HL-60/S4 (cell line): ENCODE measurements around the gene KAT2B.

ENCODE experiments used
- in situ Hi-C: fragments of 300-500 bp; cut with MboI; formaldehyde crosslinking; loops from 2 replicates; pipeline ENCODE4 v1.14.3; 2022; ENCODE audit warnings: low sequenced_read_pairs

KAT2B gene

DNA sequence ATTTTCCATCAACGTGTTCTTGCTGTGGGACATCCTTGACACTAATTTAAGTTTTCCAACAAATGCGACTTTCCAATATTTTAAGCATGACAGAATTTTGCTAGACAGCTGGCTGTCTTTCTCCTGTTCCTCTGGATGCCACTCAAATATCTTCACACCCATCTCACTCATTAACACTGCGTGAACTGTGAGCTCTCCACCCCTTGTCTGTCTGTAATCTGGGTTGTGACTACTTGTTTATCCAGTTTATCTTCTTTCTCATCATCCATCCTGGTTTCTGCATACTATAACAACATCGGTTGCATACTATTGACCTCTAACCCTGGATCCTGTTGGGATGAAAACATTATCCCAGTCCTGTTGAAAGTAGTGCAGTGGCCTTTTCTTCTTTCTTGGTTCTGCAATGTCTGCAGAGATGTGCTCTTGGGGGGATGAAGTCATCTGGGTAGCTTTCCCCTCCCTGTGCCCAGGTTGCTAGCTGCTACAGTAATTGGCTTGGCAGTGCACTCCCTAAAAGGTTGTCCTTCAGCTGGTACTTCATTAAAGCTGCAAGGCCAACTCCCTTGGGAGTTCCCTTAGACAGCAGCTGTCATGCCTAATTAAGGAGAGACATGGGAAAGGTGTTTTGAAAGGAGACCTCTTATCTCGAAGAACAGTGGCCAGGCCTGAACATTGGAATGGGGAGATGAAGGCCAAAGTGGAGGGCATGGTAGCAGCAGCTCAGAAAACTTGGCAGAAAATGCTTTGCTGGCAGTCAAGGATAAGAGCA, 24.7 kb downstream of the KAT2B start:
- in situ Hi-C loops = no loop called here

GRCh38 chr3:20066079-20066478, 25.8 kb downstream of the KAT2B start:
- in situ Hi-C loops = no loop called here

DNA sequence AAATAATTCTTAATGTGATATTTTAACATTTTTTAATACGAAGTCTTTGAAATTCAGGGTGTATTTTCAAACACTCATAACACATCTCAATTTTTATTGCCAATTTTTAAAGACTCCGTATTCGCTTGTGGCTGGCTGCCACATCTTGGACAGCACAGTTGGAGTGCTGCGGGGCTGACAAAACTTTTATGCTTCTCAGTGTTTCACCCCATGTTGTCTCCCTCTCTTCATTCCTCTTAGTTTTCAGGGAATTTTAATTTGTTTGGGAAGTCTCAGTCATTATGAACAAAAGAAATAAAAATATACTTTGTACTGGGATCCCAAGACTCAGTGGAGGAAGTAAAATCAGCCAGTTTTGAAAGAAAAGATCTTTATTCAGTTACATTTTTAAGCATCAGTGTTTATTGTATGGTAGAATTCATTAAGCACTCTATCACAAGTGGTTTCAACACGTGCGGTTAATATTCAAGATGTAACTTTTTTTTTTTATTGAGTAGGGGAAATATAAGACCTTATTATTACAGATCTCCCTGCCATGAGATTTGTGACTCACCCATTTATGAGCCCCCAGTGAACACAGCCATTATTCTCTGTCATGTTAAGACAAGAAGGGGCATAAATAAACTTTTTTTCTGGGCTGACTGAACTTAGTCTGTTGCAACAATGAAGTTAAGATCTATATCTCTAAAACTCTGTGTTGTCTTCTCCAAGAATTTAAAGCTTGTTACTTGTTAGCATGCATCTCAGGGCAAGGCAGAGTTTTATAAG, 26.8 kb downstream of the KAT2B start:
- in situ Hi-C loops = no loop called here

GRCh38 chr3:20068512-20069177, 28.4 kb downstream of the KAT2B start:
- in situ Hi-C loops = no loop called here

DNA sequence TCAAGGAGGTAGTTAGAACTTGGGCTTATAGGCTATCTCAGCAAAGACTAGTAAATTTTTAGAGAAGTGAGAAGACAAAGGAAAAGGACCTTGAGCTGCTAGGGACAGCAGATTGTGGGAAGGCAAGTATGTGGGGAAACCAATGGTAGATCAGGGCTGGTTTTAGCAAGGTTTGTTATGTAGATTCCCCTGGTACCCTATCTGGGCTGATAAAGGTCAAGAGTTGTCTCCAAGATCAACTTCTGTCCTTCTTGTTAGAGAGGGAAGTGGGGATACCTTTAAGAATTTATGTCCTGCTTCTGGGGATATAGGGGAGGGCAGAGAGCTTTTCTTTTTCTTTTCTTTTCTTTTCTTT, 28.9 kb downstream of the KAT2B start:
- in situ Hi-C loops = no loop called here

DNA sequence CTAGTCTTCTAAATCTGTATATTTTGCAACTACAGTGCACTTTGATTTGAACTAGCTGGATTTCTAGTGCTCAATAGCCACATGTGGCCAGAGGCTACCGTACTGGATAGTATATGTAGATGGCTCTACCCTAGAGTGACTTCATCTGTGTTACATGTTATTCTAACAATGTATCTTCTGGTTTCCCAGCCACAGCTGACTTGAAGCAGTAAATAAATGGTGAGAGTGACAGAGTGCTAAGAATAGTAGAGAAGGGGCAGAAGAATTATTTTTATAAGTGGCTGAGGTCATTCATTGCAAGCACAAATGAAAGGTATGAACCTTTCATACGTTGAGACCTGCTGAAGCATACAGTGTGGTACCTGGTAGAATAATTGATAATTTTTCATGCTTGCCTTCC, 30.9 kb downstream of the KAT2B start:
- in situ Hi-C loops = no loop called here

DNA sequence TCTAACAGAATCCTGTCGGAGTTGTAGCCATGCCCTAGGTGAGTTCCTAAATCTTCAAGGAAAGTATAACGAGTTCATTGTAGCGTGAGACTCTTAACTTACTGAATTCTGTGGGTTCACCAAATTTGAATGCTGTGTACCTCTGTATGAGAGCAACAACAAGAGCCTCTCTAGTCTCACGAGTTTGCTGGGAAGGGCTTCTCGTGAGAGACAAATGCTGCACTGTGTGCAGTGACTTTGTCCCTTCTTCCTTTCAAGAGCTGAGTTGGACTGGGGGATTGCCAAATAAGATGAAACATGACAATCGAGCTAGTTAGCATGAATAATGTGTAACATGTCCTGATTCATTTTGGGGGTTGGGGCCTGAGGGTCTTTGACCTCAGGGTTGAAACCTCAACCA, 32.2 kb downstream of the KAT2B start:
- in situ Hi-C loops = no loop called here

DNA sequence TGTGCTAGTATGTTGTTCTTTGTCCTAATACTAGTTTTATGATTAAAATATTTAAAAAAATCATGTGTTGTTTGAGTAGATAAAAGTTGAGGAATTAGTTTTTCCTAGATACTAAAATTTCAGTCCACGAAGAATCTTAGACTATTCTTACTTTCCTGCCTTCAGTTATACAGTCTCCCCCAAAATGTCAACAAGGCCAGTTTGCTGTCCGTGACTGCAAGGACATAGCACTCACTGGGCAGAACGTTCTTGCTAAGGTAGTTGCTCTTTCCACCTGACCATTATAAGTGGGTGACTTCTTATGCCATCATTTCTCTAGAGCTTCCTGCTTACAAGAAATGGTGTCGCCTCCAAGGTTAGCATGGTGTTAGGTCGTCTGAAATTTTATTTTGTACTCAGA, 32.8 kb downstream of the KAT2B start:
- in situ Hi-C loops = no loop called here

GRCh38 chr3:20073683-20074082, 33.4 kb downstream of the KAT2B start:
- in situ Hi-C loops = no loop called here

- in situ Hi-C loops = no loop called here
Observed at GRCh38 chr3:20074226-20075063, 34.2 kb downstream of the KAT2B start.

GRCh38 chr3:20075197-20075596, 35.0 kb downstream of the KAT2B start:
- in situ Hi-C loops = no loop called here

DNA sequence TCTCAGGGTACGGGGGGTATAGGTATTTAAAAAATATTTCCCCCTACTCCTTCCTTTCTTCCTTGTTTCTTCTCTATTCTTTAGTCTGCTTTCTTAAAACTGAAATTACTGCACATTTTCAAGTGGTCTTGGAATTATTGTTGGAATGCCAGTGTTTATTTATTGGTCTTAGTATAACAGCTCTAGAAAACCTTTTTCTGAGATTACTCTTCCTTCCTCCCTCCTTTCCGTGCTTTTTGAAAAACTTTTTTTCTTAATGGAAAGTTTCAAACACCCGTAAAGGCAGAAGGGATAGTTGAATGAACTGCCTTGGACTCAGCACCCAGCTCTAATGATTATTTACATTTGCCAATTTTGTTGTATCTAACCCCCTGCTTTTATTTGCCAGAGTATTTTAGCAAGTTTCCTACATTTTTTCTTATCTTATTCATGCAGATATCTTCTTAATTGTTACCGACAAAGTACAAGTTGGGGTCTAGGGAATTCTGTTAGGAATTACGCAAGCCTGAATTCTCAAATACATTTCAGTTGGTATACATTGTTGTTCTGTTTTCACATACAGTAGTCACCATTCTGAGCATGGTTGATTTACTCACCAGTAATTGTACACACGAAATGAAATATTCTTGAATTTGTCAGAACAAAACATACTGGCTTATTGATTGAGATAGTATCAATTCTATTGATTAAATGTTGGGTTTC, 36.2 kb downstream of the KAT2B start:
- in situ Hi-C loops = no loop called here

- in situ Hi-C loops = no loop called here
Observed at GRCh38 chr3:20077068-20077467, 36.8 kb downstream of the KAT2B start.

- in situ Hi-C loops = no loop called here
Observed at GRCh38 chr3:20078194-20078714, 38.0 kb downstream of the KAT2B start.

DNA sequence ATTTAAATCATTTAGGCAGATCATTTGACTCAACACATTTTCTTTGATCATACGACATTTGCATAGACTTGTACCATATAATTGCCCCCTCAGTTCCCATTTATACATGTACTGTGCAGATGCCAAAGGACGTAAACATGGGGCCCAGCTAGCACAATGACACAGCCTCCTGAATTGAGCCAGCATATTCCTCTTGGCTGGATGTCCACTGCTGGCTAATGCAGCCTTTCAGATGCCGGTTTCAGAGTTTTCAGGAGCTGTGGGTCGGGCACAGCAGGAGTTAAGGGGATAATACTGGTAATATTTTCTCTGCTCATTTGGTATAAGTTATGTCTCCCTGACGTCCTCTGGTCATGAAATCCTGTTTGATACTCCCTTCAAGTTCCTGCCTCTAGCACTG, 39.4 kb downstream of the KAT2B start:
- in situ Hi-C loops = no loop called here

GRCh38 chr3:20080956-20081554, 40.8 kb downstream of the KAT2B start:
- in situ Hi-C loops = no loop called here

DNA sequence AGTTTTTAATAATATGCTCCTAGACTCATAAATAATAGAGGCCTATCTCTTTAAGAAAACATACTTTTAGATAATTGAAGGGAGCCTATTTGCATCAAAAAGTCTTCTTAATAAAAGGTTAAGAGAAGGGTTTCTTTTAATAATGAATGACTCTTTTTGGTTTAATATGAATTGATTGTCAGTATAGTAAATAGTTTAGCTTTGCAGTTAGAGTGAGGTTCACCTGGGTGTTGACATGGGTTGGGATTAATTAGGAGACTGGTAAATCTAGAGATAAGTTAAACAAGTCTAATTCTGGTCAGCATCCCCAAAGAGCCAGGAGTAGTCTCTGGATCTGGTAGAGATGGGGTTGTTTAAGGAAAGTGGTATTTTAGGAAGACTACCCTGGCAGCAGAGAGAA, 43.0 kb downstream of the KAT2B start:
- in situ Hi-C loops = no loop called here

DNA sequence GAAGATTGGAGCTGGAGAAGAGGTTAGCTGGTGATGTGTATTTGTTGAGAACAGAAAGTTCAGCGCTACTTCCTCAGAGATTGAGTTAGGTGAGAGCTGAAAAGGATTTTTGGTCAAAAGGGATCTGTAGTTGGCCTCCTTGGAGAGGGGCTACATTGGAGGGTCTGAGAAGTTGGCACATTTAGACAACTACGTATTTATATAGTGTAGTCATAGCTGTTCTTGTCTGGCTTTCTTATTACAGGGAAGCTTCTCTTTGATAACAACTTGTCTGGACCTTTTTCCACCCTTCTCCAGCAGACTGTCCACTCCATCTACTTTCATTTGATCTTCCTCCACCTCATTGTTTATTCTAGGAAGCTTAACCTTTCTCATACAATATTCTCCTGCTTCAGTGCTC, 43.7 kb downstream of the KAT2B start:
- in situ Hi-C loops = no loop called here

GRCh38 chr3:20091331-20092047, 51.2 kb downstream of the KAT2B start:
- in situ Hi-C loops = no loop called here
